Ascending aorta (tissue), 2 donors: Measurements from ENCODE around the gene TMC6. TPM values are rescaled to one million over a fixed set of nuclear protein-coding genes. Genes with fewer than 3 reads are reported as not detected.

ENCODE experiments used
- DNase-seq, 2 donors: peaks; one replicate each; pipeline ENCODE4 v3.0.0-alpha.2; 2019; ENCODE audit warnings: low spot score in 2 of 2
- H3K27ac ChIP-seq, 2 donors: fragments of 200-600 bp; sonication (generic); one replicate each; pipeline ENCODE4 v1.5.1; 2016 to 2017; ENCODE audit warnings: mild to moderate bottlenecking in 1 of 2
- H3K27me3 ChIP-seq: fragments of 200-600 bp; sonication (generic); one replicate; pipeline ENCODE4 v1.5.1; 2017
- H3K36me3 ChIP-seq, 2 donors: fragments of 200-600 bp; sonication (generic); one replicate each; pipeline ENCODE4 v1.5.1; 2016
- H3K4me1 ChIP-seq, 2 donors: fragments of 200-600 bp; sonication (generic); one replicate each; pipeline ENCODE4 v1.5.1; 2016 to 2017; ENCODE audit warnings: mild to moderate bottlenecking in 1 of 2
- H3K4me3 ChIP-seq, 2 donors: fragments of 200-600 bp; sonication (generic); one replicate each; pipeline ENCODE4 v1.5.1; 2016 to 2017; ENCODE audit warnings: mild to moderate bottlenecking in 1 of 2
- H3K9me3 ChIP-seq, 2 donors: fragments of 200-600 bp; sonication (generic); one replicate each; pipeline ENCODE4 v1.5.1; 2016
- CTCF ChIP-seq, 3 experiments: fragments of 200-600 bp in 2 of 3; fragments of 450-650 bp in 1 of 3; sonication (generic) in 2 of 3; IDR thresholded peaks; one replicate each; pipeline ENCODE4 v1.5.1; 2016 to 2019; ENCODE audit warnings: antibody characterized with exemption in 3 of 3, mild to moderate bottlenecking in 1 of 3, moderate library complexity in 1 of 3
- intact Hi-C: fragments of 100-400 bp; cut with DNase I; formaldehyde crosslinking; loops from one replicate; pipeline ENCODE4 v1.15.1; 2023
- total RNA-seq: library from RNA; depleted of rRNA; stranded (reverse); fragments of >200 nt; gene quantifications from one replicate; pipeline ENCODE4 v1.1.0, GENCODE V29; 2016

Gene TMC6
- total RNA-seq, 1 donor from 2014 or later, result 173 TPM

- no peak for DNase-seq
- H3K4me1 ChIP-seq, result peaks cover 5 to 21% of the 10 kb centered on the region in 2 donors
- no peaks in the 10 kb centered on the region for H3K9me3 ChIP-seq
- TF ChIP-seq CTCF (IDR thresholded peaks at IDR 0.05), result no peak
- peak overlapping the region in 1 of 2 donors; percentile 14 for H3K27ac ChIP-seq
- intact Hi-C loops, result no loop called here
- no peaks in the 10 kb centered on the region for H3K27me3 ChIP-seq
- no peaks in the 10 kb centered on the region for H3K36me3 ChIP-seq
- no peak overlapping the region for H3K4me3 ChIP-seq
Observed at GRCh38 chr17:78125976-78126894, 2.3 kb downstream of the TMC6 start.

GRCh38 chr17:78125138-78125913 lies 3.2 kb downstream of the TMC6 start:
- Histone ChIP-seq H3K4me1 (peaks cover 5 to 21% of the 10 kb centered on the region in 2 donors), H3K27me3 (no peaks in the 10 kb centered on the region), H3K36me3 (no peaks in the 10 kb centered on the region), H3K4me3 (no peak overlapping the region), H3K27ac (no peak overlapping the region), H3K9me3 (no peaks in the 10 kb centered on the region)
- no peak for DNase-seq
- no peak for TF ChIP-seq CTCF (IDR thresholded peaks at IDR 0.05)
- intact Hi-C loops, result no loop called here

GRCh38 chr17:78124836-78125137 lies 3.8 kb downstream of the TMC6 start:
- no peak for DNase-seq
- Histone ChIP-seq H3K27ac (no peak overlapping the region), H3K4me1 (peaks cover 5 to 21% of the 10 kb centered on the region in 2 donors), H3K36me3 (no peaks in the 10 kb centered on the region), H3K9me3 (no peaks in the 10 kb centered on the region), H3K27me3 (no peaks in the 10 kb centered on the region), H3K4me3 (no peak overlapping the region)
- no peak for TF ChIP-seq CTCF (IDR thresholded peaks at IDR 0.05)
- intact Hi-C loops, result no loop called here

GRCh38 chr17:78124081-78124835 lies 4.3 kb downstream of the TMC6 start:
- H3K36me3 ChIP-seq, result no peaks in the 10 kb centered on the region
- H3K4me1 ChIP-seq, result peaks cover 5 to 21% of the 10 kb centered on the region in 2 donors
- no peaks in the 10 kb centered on the region for H3K27me3 ChIP-seq
- intact Hi-C loops, result no loop called here
- no peak overlapping the region for H3K27ac ChIP-seq
- no peak for DNase-seq
- no peak overlapping the region for H3K4me3 ChIP-seq
- H3K9me3 ChIP-seq, result no peaks in the 10 kb centered on the region
- TF ChIP-seq CTCF (IDR thresholded peaks at IDR 0.05), result no peak

- intact Hi-C loops, result no loop called here
Observed at GRCh38 chr17:78123258-78123929, 5.2 kb downstream of the TMC6 start.

More at GRCh38 chr17:78123258-78123929, 5.2 kb downstream of the TMC6 start:
- Histone ChIP-seq H3K27me3 (no peaks in the 10 kb centered on the region), H3K36me3 (no peaks in the 10 kb centered on the region), H3K9me3 (no peaks in the 10 kb centered on the region), H3K27ac (no peak overlapping the region), H3K4me3 (no peak overlapping the region), H3K4me1 (peaks cover 2 to 19% of the 10 kb centered on the region in 2 donors)
- TF ChIP-seq CTCF (IDR thresholded peaks at IDR 0.05), result no peak
- DNase-seq, result no peak
